HepG2 (cell line): ENCODE data around the gene HYOU1. TPM values are rescaled to one million over a fixed set of nuclear protein-coding genes. Genes with fewer than 3 reads are reported as not detected.

Experiments
- CREM ChIP-seq, 2 experiments: sonication (generic) in 1 of 2; formaldehyde crosslinking in 1 of 2; IDR thresholded peaks; 2 replicates each; pipeline versions ENCODE4 v1.4.0 to v1.6.1; 2016 to 2020; ENCODE audit warnings: antibody characterized with exemption in 1 of 2, mild to moderate bottlenecking in 1 of 2, missing genetic modification reagents in 1 of 2
- EEA1 ChIP-seq: sonication (generic); formaldehyde crosslinking; IDR thresholded peaks from 2 replicates; pipeline ENCODE4 v1.5.1; 2020; ENCODE audit warnings: mild to moderate bottlenecking, missing genetic modification reagents, borderline replicate concordance
- EP300 ChIP-seq, 3 experiments: sonication (generic) in 1 of 3; formaldehyde crosslinking in 1 of 3; IDR thresholded peaks; 2 replicates each; pipeline versions ENCODE4 v1.5.1 to v1.6.1; 2011 to 2020; ENCODE audit warnings: low read depth in 2 of 3, low read length in 2 of 3, borderline replicate concordance in 1 of 3, improper control_type of control experiment in 1 of 3, mild to moderate bottlenecking in 1 of 3, missing genetic modification reagents in 1 of 3, moderate library complexity in 1 of 3
- HDAC2 ChIP-seq: sonication (generic); formaldehyde crosslinking; IDR thresholded peaks from 2 replicates; pipeline ENCODE4 v1.4.0; 2020; ENCODE audit warnings: missing genetic modification reagents
- HMGXB4 ChIP-seq, 2 experiments: sonication (generic) in 1 of 2; formaldehyde crosslinking in 1 of 2; IDR thresholded peaks; 2 replicates each; pipeline versions ENCODE4 v1.4.0 to v1.6.1; 2018 to 2020; ENCODE audit warnings: missing genetic modification reagents in 2 of 2, borderline replicate concordance in 1 of 2, low read depth in 1 of 2, mild to moderate bottlenecking in 1 of 2, missing biosample characterization in 1 of 2
- ISX ChIP-seq: sonication (generic); formaldehyde crosslinking; conservative IDR thresholded peaks from 2 replicates; pipeline ENCODE4 v1.5.0; 2020; ENCODE audit warnings: missing genetic modification reagents
- KLF6 ChIP-seq: IDR thresholded peaks from 2 replicates; pipeline ENCODE4 v1.8.0; 2016; ENCODE audit warnings: missing biosample characterization, missing genetic modification reagents
- MAFF ChIP-seq: IDR thresholded peaks from 2 replicates; pipeline ENCODE4 v1.6.1; 2011; ENCODE audit warnings: low read depth, low read length, improper control_type of control experiment
- NFYB ChIP-seq: sonication (generic); formaldehyde crosslinking; IDR thresholded peaks from 2 replicates; pipeline ENCODE4 v1.4.0; 2020; ENCODE audit warnings: missing genetic modification reagents
- PCBP1 ChIP-seq: fragments of 200-400 bp; formaldehyde crosslinking; IDR thresholded peaks from 2 replicates; pipeline ENCODE4 v1.6.1; 2017; ENCODE audit warnings: mild to moderate bottlenecking, low read depth, low read length, borderline replicate concordance
- SIN3A ChIP-seq: IDR thresholded peaks from 2 replicates; pipeline ENCODE4 v1.6.1; 2011; ENCODE audit warnings: low read depth, mild to moderate bottlenecking, control low read depth, low read length, borderline replicate concordance
- ZFP36L1 ChIP-seq: sonication (generic); formaldehyde crosslinking; IDR thresholded peaks from 2 replicates; pipeline ENCODE4 v1.8.0; 2022; ENCODE audit warnings: mild to moderate bottlenecking, missing genetic modification reagents, moderate library complexity
- ZNF616 ChIP-seq: sonication (generic); formaldehyde crosslinking; IDR thresholded peaks from 2 replicates; pipeline ENCODE4 v1.5.0; 2020; ENCODE audit warnings: low read depth, mild to moderate bottlenecking, missing genetic modification reagents
- polyA plus RNA-seq, 8 experiments: library from polyadenylated mRNA; depleted of rRNA in 3 of 8; stranded (reverse) in 7 of 8; unstranded in 1 of 8; fragments of >200 nt; fragmentation: Illumina TruSeq in 4 of 8; extraction: Trizol in 4 of 8; gene quantifications; 2 replicates each; pipeline versions ENCODE4 v1.2.1 to v1.2.3, GENCODE V29; 2011 to 2016; ENCODE audit warnings: low read depth in 4 of 8, missing spikeins in 1 of 8, mixed read lengths in 1 of 8; ENCODE audit not compliant: insufficient read depth in 1 of 8
- total RNA-seq, 5 experiments: library from RNA; depleted of rRNA; stranded (reverse); fragments of >200 nt; fragmentation: Illumina TruSeq; extraction: Trizol; gene quantifications; 2 replicates each; pipeline ENCODE4 v1.2.3, GENCODE V29; 2016; ENCODE audit warnings: low read depth in 1 of 5
- TF ChIP-seq, protein P1 (sequence below): sonication (generic); formaldehyde crosslinking; IDR thresholded peaks from 2 replicates; pipeline ENCODE4 v1.5.0; 2020; ENCODE audit warnings: missing genetic modification reagents
- TF ChIP-seq, protein P2 (sequence below): sonication (generic); formaldehyde crosslinking; IDR thresholded peaks from 2 replicates; pipeline ENCODE4; 2020; ENCODE audit warnings: missing genetic modification reagents, mild to moderate bottlenecking, borderline replicate concordance
- TF ChIP-seq, protein P3 (sequence below): sonication (generic); formaldehyde crosslinking; IDR thresholded peaks from 2 replicates; pipeline ENCODE4 v1.4.0; 2020; ENCODE audit warnings: missing genetic modification reagents
- TF ChIP-seq, protein P4 (sequence below): sonication (generic); formaldehyde crosslinking; IDR thresholded peaks from 2 replicates; pipeline ENCODE4 v1.4.0; 2020; ENCODE audit warnings: mild to moderate bottlenecking, missing genetic modification reagents
- TF ChIP-seq, protein P5 (sequence below): sonication (generic); formaldehyde crosslinking; IDR thresholded peaks from 2 replicates; pipeline ENCODE4 v1.9.0; 2021; ENCODE audit warnings: missing genetic modification reagents, borderline replicate concordance

HYOU1 gene
- total and polyA plus RNA-seq, 2 of the 13 experiments (the other 11 are each of a cell fraction or from before 2014, with no cell fraction given), result 127 to 155 TPM

DNA sequence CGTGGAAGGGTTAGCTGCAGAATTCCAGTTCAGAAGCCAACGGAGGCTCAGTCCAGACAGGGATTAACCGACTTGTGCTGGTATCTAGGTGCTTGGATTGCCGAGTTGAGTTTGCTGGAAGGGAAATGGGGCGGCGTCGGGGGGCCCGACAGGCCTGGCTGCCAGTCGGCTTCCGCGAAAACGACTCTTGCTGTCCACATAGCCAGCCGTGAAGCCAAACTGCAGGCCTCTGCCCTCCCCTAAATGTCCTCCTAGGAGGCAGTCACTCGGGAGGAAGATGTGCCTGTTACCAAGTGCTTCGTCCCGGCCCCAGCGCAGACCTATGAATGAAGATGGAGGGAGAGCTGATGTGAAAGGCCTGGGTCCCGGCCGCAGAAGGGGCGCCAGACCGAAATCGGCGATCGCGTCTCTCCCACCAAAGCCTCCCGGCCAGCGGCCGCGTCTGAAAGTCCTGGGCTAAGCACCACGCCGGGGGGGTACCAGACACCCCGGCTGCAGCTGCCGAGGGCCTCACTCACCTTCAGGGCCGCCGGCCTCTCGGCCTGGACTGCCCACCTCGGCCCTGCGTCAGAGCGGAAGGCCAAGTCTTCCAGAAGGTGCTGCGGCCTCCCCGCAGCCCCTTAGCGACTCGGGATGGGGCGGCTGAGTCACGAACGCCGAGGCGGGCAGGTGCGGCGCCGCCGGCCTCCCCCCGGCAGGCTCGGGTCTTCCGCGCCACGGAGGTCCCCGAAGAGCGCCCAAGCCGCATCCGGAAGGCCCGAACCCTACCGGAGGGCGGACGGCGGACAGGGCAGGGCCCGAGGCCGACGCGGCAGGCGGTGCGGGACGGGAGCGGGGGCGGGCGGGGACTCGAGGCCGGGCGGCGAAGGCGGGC is 37.2 kb upstream of the HYOU1 start (continued):
- TF ChIP-seq HMGXB4 (CRISPR knock-in tag; IDR thresholded peaks at IDR 0.05; ENCODE audit: borderline replicate concordance in 1 of 2, low read depth in 1 of 2) (no peak), EEA1 (CRISPR knock-in tag) (no peak), ZNF616 (peak; percentile 17; the same call in 1 of the 2 replicates), NFYB (CRISPR knock-in tag) (no peak), KLF6 (no peak), MAFF (no peak), ISX (CRISPR knock-in tag) (no peak), ZFP36L1 (CRISPR knock-in tag) (no peak), SIN3A (0 out of 2 replicates have a peak, but pooled peaks have one; percentile 49), EP300 (IDR thresholded peaks at IDR 0.05; ENCODE audit: low read depth in 2 of 2, low read length in 2 of 2) (no peak), EP300 (CRISPR knock-in tag; IDR thresholded peaks at IDR 0.05; ENCODE audit: borderline replicate concordance) (no peak), PCBP1 (no peak), CREM (IDR thresholded peaks at IDR 0.05) (no peak), CREM (CRISPR knock-in tag; IDR thresholded peaks at IDR 0.05) (0 out of 2 replicates have a peak, but pooled peaks have one; percentile 14), HDAC2 (CRISPR knock-in tag) (peak; percentile 38; the same call in 1 of the 2 replicates)
- TF ChIP-seq, protein P1, sequence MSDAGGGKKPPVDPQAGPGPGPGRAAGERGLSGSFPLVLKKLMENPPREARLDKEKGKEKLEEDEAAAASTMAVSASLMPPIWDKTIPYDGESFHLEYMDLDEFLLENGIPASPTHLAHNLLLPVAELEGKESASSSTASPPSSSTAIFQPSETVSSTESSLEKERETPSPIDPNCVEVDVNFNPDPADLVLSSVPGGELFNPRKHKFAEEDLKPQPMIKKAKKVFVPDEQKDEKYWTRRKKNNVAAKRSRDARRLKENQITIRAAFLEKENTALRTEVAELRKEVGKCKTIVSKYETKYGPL (CRISPR knock-in tag), result no peak
- TF ChIP-seq, protein P2, sequence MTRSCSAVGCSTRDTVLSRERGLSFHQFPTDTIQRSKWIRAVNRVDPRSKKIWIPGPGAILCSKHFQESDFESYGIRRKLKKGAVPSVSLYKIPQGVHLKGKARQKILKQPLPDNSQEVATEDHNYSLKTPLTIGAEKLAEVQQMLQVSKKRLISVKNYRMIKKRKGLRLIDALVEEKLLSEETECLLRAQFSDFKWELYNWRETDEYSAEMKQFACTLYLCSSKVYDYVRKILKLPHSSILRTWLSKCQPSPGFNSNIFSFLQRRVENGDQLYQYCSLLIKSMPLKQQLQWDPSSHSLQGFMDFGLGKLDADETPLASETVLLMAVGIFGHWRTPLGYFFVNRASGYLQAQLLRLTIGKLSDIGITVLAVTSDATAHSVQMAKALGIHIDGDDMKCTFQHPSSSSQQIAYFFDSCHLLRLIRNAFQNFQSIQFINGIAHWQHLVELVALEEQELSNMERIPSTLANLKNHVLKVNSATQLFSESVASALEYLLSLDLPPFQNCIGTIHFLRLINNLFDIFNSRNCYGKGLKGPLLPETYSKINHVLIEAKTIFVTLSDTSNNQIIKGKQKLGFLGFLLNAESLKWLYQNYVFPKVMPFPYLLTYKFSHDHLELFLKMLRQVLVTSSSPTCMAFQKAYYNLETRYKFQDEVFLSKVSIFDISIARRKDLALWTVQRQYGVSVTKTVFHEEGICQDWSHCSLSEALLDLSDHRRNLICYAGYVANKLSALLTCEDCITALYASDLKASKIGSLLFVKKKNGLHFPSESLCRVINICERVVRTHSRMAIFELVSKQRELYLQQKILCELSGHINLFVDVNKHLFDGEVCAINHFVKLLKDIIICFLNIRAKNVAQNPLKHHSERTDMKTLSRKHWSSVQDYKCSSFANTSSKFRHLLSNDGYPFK (CRISPR knock-in tag), result no peak
- TF ChIP-seq, protein P3, sequence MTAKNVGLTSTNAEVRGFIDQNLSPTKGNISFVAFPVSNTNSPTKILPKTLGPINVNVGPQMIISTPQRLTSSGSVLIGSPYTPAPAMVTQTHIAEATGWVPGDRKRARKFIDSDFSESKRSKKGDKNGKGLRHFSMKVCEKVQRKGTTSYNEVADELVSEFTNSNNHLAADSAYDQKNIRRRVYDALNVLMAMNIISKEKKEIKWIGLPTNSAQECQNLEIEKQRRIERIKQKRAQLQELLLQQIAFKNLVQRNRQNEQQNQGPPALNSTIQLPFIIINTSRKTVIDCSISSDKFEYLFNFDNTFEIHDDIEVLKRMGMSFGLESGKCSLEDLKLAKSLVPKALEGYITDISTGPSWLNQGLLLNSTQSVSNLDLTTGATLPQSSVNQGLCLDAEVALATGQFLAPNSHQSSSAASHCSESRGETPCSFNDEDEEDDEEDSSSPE (CRISPR knock-in tag), result no peak
- TF ChIP-seq, protein P4, sequence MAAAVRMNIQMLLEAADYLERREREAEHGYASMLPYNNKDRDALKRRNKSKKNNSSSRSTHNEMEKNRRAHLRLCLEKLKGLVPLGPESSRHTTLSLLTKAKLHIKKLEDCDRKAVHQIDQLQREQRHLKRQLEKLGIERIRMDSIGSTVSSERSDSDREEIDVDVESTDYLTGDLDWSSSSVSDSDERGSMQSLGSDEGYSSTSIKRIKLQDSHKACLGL, result no peak
- TF ChIP-seq, protein P5, sequence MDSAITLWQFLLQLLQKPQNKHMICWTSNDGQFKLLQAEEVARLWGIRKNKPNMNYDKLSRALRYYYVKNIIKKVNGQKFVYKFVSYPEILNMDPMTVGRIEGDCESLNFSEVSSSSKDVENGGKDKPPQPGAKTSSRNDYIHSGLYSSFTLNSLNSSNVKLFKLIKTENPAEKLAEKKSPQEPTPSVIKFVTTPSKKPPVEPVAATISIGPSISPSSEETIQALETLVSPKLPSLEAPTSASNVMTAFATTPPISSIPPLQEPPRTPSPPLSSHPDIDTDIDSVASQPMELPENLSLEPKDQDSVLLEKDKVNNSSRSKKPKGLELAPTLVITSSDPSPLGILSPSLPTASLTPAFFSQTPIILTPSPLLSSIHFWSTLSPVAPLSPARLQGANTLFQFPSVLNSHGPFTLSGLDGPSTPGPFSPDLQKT (CRISPR knock-in tag), result no peak
